ENCODE measurements around the gene TBC1D7.

GRCh38 chr6:13289789-13290318 is 38.5 kb downstream of the TBC1D7 start:
- TF ChIP-seq, protein P1, sequence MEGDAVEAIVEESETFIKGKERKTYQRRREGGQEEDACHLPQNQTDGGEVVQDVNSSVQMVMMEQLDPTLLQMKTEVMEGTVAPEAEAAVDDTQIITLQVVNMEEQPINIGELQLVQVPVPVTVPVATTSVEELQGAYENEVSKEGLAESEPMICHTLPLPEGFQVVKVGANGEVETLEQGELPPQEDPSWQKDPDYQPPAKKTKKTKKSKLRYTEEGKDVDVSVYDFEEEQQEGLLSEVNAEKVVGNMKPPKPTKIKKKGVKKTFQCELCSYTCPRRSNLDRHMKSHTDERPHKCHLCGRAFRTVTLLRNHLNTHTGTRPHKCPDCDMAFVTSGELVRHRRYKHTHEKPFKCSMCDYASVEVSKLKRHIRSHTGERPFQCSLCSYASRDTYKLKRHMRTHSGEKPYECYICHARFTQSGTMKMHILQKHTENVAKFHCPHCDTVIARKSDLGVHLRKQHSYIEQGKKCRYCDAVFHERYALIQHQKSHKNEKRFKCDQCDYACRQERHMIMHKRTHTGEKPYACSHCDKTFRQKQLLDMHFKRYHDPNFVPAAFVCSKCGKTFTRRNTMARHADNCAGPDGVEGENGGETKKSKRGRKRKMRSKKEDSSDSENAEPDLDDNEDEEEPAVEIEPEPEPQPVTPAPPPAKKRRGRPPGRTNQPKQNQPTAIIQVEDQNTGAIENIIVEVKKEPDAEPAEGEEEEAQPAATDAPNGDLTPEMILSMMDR (IDR thresholded peaks at IDR 0.05; ENCODE audit: insufficient read depth, low read depth, low read length): no peak
- no peak for TF ChIP-seq EZH2 (IDR thresholded peaks at IDR 0.05; ENCODE audit: insufficient read depth, low read length)
